GM12801 (cell line): ENCODE results near the gene PCDHGA8.
"Not testable (repeated sequence)": the region's sequence is repeated elsewhere in the genome, so short reads cannot be mapped to it uniquely, and the experiment has no call there.

ENCODE experiments used
- TF ChIP-seq, protein P1 (sequence below): IDR thresholded peaks from one replicate; pipeline ENCODE4 v1.5.1; 2011; ENCODE audit warnings: control low read depth; ENCODE audit not compliant: insufficient read length; ENCODE audit errors: extremely low read depth

Gene PCDHGA8

DNA sequence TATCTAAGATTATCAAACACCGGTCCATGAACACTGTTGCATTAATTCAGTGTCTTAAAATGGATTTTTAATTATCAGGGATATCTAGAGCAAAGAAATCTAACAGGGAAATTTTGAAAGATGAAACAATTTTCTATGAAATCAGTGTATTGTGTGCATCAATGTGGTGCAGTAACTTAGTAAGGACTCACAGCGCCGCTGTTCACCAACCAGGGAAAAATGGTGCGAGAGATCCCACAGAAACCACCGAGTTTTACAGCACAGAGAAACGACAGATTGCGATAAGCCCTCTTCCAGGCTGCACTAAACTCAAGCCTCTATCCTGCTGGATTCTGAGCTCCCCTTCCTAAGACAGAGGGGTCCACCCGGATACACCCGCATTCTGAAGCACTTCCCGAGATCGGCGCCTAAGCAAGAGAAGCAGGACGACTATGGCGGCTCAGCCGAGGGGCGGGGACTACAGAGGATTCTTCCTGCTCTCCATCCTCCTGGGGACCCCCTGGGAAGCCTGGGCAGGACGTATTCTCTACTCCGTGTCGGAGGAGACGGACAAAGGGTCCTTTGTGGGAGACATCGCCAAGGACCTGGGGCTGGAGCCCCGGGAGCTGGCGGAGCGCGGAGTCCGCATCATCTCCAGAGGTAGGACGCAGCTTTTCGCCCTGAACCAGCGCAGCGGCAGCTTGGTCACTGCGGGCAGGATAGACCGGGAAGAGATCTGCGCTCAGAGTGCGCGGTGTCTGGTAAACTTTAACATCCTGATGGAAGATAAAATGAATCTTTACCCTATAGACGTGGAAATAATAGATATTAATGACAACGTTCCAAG is 9.8 kb upstream of the PCDHGA8 start, which contains the start of gene PCDHGA7:
Gene PCDHGA7, plus strand, starts transcription at position 274 of the 826 bp plus-strand sequence. Its CDS starts 158 bp downstream, at position 432.
- TF ChIP-seq, protein P1, sequence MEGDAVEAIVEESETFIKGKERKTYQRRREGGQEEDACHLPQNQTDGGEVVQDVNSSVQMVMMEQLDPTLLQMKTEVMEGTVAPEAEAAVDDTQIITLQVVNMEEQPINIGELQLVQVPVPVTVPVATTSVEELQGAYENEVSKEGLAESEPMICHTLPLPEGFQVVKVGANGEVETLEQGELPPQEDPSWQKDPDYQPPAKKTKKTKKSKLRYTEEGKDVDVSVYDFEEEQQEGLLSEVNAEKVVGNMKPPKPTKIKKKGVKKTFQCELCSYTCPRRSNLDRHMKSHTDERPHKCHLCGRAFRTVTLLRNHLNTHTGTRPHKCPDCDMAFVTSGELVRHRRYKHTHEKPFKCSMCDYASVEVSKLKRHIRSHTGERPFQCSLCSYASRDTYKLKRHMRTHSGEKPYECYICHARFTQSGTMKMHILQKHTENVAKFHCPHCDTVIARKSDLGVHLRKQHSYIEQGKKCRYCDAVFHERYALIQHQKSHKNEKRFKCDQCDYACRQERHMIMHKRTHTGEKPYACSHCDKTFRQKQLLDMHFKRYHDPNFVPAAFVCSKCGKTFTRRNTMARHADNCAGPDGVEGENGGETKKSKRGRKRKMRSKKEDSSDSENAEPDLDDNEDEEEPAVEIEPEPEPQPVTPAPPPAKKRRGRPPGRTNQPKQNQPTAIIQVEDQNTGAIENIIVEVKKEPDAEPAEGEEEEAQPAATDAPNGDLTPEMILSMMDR = no peak

DNA sequence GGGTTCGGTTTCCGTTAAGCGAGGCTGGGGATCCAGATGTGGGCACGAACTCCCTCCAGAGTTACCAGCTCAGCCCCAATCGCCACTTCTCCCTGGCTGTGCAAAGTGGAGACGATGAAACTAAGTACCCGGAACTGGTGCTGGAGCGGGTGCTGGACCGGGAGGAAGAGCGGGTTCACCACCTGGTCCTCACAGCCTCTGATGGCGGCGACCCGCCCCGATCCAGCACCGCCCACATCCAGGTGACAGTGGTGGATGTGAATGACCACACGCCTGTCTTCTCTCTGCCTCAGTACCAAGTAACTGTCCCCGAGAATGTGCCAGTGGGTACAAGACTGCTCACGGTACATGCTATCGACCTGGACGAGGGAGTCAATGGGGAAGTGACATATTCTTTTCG is 9.1 kb upstream of the PCDHGA8 start:
- TF ChIP-seq, protein P1 = no peak

DNA sequence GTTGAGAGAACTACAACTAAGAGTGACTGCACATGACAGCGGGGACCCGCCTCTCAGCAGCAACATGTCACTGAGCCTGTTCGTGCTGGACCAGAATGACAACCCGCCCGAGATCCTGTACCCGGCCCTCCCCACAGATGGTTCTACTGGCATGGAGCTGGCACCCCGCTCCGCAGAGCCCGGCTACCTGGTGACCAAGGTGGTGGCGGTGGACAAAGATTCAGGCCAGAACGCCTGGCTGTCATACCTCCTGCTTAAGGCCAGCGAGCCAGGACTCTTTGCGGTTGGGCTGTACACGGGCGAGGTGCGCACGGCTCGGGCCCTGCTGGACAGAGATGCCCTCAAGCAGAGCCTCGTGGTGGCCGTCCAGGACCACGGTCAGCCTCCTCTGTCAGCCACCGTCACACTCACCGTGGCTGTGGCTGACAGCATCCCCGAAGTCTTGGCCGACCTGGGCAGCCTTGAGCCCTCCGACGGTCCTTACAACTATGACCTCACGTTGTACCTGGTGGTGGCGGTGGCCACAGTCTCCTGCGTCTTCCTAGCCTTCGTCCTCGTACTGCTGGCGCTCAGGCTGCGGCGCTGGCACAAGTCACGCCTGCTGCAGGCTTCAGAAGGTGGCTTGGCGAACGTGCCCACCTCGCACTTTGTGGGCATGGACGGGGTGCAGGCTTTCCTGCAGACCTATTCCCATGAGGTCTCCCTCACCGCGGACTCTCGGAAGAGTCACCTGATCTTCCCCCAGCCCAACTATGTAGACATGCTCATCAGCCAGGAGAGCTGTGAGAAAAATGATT is 7.8 kb upstream of the PCDHGA8 start:
- TF ChIP-seq, protein P1 = no peak

DNA sequence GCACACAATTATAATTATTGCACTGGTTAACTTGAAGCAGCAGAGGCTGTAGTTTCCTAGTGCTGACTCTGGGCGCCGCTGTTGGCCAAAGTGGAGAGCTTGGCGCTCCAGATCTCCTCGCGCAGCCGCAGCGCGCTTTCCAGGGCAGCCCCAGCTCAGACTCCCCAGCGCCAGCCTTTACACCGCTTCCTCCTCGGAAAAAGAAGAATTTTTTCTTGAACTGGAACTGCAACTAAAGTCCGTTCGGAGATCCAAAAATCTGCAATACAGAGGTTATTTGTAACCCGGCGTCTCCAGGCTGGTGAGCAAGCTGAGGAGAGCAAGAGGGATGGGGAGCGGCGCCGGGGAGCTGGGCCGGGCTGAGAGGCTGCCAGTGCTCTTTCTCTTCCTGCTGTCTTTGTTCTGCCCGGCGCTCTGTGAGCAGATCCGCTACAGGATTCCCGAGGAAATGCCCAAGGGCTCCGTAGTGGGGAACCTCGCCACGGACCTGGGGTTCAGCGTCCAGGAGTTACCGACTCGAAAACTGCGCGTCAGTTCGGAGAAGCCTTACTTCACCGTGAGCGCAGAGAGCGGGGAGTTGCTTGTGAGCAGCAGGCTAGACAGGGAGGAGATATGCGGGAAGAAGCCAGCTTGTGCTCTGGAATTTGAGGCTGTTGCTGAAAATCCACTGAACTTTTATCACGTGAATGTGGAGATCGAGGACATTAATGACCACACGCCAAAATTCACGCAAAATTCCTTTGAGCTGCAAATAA is 4.7 kb upstream of the PCDHGA8 start, which contains the start of gene PCDHGB4:
Gene PCDHGB4, plus strand, starts transcription at position 142 of the 755 bp plus-strand sequence. Its CDS starts 187 bp downstream, at position 329.
- TF ChIP-seq, protein P1 = not testable (repeated sequence)

DNA sequence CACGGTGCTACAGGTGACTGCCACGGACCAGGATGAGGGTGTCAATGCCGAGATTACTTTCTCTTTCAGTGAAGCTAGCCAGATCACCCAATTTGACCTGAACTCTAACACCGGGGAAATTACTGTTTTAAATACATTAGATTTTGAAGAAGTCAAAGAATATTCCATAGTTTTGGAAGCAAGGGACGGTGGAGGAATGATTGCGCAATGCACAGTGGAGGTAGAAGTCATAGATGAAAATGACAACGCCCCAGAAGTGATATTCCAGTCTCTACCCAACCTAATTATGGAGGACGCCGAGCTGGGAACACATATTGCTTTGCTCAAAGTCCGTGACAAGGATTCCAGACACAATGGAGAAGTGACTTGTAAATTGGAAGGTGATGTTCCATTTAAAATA is 3.8 kb upstream of the PCDHGA8 start:
- TF ChIP-seq, protein P1 = no peak

DNA sequence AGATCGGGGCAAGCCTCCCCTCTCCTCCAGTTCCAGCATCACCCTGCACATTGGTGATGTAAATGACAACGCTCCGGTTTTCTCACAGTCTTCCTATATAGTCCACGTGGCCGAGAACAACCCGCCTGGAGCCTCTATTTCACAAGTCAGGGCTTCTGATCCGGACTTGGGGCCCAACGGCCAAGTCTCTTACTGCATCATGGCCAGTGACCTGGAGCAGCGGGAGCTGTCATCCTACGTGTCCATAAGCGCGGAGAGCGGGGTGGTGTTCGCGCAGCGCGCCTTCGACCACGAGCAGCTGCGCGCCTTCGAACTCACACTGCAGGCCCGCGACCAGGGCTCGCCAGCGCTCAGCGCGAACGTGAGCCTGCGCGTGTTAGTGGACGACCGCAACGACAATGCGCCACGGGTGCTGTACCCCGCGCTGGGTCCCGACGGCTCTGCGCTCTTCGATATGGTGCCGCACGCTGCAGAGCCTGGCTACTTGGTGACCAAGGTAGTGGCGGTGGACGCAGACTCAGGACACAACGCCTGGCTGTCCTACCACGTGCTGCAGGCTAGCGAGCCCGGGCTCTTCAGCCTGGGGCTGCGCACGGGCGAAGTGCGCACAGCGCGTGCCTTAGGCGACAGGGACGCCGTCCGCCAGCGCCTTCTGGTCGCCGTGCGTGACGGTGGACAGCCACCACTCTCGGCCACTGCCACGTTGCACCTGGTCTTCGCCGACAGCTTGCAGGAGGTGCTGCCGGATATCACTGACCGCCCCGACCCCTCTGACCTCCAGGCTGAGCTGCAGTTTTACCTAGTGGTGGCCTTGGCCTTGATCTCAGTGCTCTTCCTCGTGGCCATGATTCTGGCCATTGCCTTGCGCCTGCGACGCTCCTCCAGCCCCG is 3.0 kb upstream of the PCDHGA8 start:
- TF ChIP-seq, protein P1 = no peak
